Endothelial cell of umbilical vein (primary cell): Measurements from ENCODE around the gene ZNF30.

Source experiments
- MAX ChIP-seq: IDR thresholded peaks from 2 replicates; pipeline ENCODE4 v1.6.1; 2011; ENCODE audit not compliant: insufficient read depth, insufficient read length
- POLR2A ChIP-seq: IDR thresholded peaks from 2 replicates; pipeline ENCODE4 v1.6.1; 2012; ENCODE audit warnings: low read depth, mild to moderate bottlenecking, control low read depth, low read length
- POLR2AphosphoS5 ChIP-seq: IDR thresholded peaks from 2 replicates; pipeline ENCODE4 v1.6.1; 2012; ENCODE audit warnings: low read depth, mild to moderate bottlenecking, control low read depth, low read length, moderate library complexity; ENCODE audit not compliant: insufficient read depth
- TF ChIP-seq, protein P1 (sequence below), 2 donors: IDR thresholded peaks; 1 replicate in 1 of 2; 2 replicates in 1 of 2; pipeline ENCODE4 v1.5.1; 2011; ENCODE audit warnings: low read length in 2 of 2, mild to moderate bottlenecking in 2 of 2, moderate library complexity in 2 of 2, control low read depth in 1 of 2, inconsistent platforms in 1 of 2, low read depth in 1 of 2; ENCODE audit not compliant: insufficient read depth in 1 of 2; ENCODE audit errors: extremely low read depth in 1 of 2

- TF ChIP-seq, protein P1, sequence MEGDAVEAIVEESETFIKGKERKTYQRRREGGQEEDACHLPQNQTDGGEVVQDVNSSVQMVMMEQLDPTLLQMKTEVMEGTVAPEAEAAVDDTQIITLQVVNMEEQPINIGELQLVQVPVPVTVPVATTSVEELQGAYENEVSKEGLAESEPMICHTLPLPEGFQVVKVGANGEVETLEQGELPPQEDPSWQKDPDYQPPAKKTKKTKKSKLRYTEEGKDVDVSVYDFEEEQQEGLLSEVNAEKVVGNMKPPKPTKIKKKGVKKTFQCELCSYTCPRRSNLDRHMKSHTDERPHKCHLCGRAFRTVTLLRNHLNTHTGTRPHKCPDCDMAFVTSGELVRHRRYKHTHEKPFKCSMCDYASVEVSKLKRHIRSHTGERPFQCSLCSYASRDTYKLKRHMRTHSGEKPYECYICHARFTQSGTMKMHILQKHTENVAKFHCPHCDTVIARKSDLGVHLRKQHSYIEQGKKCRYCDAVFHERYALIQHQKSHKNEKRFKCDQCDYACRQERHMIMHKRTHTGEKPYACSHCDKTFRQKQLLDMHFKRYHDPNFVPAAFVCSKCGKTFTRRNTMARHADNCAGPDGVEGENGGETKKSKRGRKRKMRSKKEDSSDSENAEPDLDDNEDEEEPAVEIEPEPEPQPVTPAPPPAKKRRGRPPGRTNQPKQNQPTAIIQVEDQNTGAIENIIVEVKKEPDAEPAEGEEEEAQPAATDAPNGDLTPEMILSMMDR (IDR thresholded peaks at IDR 0.05; ENCODE audit: extremely low read depth in 1 of 2, insufficient read depth in 1 of 2, low read depth in 1 of 2, low read length in 2 of 2), result no peak
- peak; percentile 86 for TF ChIP-seq POLR2AphosphoS5
- no peak for TF ChIP-seq MAX
- peak; percentile 42 for TF ChIP-seq POLR2A
Observed at GRCh38 chr19:34963573-34964406, 37.1 kb downstream of the ZNF30 start, which contains the start of gene ZNF792.
